ENCODE results near the gene TMEM205.

TMEM205 gene

DNA sequence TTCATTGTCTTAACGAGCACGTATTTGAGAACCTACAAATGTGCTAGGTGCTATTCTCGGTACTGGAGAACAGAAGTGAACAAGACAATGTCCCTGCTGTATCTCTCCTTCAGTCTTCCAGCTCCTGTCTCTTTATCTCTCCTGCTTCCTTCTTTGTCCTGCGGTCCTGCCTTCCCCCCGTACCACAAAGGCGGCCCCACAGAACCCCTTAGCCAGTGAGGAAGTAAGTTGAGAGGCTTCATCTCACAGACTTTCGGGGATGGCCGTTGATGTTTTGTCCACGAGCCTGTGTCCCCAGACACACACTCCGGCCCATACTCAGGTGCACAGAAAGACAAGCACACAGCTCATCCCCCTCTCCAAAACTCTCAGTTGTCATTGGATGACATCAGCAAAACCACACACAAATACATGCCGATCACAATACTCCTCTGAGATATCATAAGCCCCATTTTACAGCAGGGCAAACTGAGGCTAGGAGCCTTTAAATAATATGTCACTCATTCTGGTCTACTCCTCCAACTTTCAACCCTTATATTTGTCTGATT, 27.9 kb upstream of the TMEM205 start:
- Histone ChIP-seq H3K27ac (no peak overlapping the region), H3K36me3 (replicated peaks) (no peaks in the 10 kb centered on the region), H3K27me3 (replicated peaks) (no peaks in the 10 kb centered on the region), H3K4me3 (ENCODE audit: low read depth, low read length) (peak overlapping the region; percentile 77)
- in situ Hi-C loops (cut with HindIII; ENCODE audit: low pct_ligation_motif_present, low sequenced_read_pairs): no loop called here
- no peak for DNase-seq
- TF ChIP-seq, protein P1, sequence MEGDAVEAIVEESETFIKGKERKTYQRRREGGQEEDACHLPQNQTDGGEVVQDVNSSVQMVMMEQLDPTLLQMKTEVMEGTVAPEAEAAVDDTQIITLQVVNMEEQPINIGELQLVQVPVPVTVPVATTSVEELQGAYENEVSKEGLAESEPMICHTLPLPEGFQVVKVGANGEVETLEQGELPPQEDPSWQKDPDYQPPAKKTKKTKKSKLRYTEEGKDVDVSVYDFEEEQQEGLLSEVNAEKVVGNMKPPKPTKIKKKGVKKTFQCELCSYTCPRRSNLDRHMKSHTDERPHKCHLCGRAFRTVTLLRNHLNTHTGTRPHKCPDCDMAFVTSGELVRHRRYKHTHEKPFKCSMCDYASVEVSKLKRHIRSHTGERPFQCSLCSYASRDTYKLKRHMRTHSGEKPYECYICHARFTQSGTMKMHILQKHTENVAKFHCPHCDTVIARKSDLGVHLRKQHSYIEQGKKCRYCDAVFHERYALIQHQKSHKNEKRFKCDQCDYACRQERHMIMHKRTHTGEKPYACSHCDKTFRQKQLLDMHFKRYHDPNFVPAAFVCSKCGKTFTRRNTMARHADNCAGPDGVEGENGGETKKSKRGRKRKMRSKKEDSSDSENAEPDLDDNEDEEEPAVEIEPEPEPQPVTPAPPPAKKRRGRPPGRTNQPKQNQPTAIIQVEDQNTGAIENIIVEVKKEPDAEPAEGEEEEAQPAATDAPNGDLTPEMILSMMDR (IDR thresholded peaks at IDR 0.05; ENCODE audit: low read depth, low read length, missing control alignments): no peak

DNA sequence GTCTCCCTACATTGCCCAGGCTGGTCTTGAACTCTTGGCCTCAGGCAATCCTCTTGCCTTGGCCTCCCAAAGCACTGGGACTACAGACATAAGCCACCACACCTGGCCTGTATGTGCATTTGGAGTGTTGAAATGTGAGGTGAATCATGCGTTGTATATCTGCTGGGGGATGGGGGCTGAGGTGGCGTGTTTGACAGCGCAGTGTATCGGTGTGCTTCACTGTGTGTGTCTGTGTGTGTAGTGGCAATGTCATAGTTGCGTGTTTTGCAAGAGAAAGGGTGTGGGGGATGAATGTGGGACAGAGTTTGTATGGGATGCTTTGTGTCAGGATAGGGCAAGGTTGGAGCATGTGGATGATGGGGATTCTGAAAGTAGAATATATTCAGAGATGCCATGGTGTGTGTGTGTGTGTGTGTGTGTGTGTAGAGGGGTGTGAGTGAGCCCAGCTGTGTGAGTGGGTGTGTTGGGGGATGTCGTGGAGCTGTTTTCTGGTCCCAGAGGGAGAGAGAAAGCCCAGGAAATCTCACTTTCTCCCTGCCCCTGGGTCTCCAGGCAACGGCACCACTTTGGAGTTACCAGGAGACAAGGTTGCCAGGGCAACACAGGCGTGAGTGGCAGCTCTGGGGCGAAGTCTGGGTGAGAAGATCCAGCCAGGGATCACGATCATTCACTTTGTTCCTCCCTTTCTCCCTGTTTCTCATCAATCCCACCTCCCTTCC, 27.3 kb upstream of the TMEM205 start:
- in situ Hi-C loops (cut with HindIII; ENCODE audit: low pct_ligation_motif_present, low sequenced_read_pairs): no loop called here
- no peak overlapping the region for H3K27ac ChIP-seq
- H3K4me3 ChIP-seq (ENCODE audit: low read depth, low read length): no peak overlapping the region
- H3K36me3 ChIP-seq (replicated peaks): no peaks in the 10 kb centered on the region
- no peaks in the 10 kb centered on the region for H3K27me3 ChIP-seq (replicated peaks)
- TF ChIP-seq, protein P1 (IDR thresholded peaks at IDR 0.05; ENCODE audit: low read depth, low read length, missing control alignments): no peak
- no peak for DNase-seq

DNA sequence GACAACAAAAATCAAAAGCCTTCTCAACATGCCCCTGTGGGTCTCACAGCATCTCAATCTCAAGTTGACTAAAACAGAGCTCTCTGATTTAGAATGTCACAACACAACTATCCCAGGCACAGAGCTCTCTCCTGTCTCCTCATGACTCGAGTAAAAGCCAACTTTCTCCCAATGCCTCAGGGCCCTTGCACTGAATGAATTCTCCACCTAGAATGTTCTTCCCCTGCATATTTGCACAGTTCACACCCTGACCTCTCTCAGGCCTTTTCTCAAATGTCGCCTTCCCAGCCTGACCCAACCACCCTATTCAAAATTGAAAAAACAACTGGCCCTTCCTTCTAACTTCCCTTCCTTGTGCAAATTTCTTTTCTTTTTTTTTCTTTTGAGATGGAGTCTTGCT, 24.7 kb upstream of the TMEM205 start:
- Histone ChIP-seq H3K27me3 (replicated peaks) (no peaks in the 10 kb centered on the region), H3K36me3 (replicated peaks) (no peaks in the 10 kb centered on the region), H3K27ac (no peak overlapping the region), H3K4me3 (ENCODE audit: low read depth, low read length) (no peak overlapping the region)
- no peak for DNase-seq
- in situ Hi-C loops (cut with HindIII; ENCODE audit: low pct_ligation_motif_present, low sequenced_read_pairs): no loop called here
- TF ChIP-seq, protein P1 (IDR thresholded peaks at IDR 0.05; ENCODE audit: low read depth, low read length, missing control alignments): no peak

DNA sequence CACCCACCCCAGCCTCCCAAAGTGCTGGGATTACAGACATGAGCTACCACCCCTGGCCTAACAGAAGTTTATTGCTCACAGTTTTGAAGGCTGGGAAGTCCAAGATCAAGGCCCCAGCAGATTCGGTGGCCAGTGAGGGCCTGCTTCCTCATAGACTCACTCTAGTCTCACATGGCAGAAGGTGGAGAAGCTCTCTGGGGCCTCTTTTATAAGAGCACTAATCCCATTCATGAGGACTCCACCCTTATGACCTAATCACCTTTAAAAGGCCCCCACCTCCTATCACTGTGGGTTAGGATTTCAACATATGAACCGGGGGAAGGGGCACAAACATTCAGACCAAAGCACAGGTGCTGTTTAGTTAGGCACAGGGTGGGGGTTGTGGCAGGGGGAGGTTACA, 21.5 kb upstream of the TMEM205 start:
- peaks cover 3% of the 10 kb centered on the region for H3K36me3 ChIP-seq (replicated peaks)
- no peaks in the 10 kb centered on the region for H3K27me3 ChIP-seq (replicated peaks)
- in situ Hi-C loops (cut with HindIII; ENCODE audit: low pct_ligation_motif_present, low sequenced_read_pairs): no loop called here
- H3K27ac ChIP-seq: no peak overlapping the region
- no peak overlapping the region for H3K4me3 ChIP-seq (ENCODE audit: low read depth, low read length)
- TF ChIP-seq, protein P1 (IDR thresholded peaks at IDR 0.05; ENCODE audit: low read depth, low read length, missing control alignments): no peak
- no peak for DNase-seq

DNA sequence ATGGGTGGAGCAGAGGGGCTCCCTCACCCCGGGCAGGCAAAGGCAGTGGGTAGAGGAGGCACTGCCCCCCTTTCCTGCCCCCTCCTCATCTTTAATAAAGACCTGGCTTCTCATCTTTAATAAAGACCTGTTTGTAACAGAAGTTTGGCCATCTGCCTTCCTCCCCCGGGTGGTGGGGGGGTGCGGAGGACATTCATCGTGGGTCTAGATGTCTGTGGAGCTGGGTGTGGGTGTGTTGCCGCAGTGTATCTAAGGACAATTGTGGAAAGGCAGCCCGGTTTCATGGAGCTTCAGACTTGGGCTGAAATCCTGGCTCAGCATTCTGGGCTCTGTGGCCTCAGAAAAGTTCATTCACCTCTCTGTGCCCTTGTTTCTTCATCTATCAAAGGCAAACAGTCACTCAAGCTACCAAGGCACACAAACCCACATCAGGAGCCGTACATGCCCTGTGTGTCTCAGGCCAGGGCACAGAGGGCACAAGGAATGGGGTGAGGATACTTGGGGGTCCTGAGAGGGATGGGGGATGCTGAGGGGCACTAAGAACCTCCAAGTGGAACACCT, 19.6 kb upstream of the TMEM205 start:
- no peak overlapping the region for H3K27ac ChIP-seq
- in situ Hi-C loops (cut with HindIII; ENCODE audit: low pct_ligation_motif_present, low sequenced_read_pairs): no loop called here
- TF ChIP-seq, protein P1 (IDR thresholded peaks at IDR 0.05; ENCODE audit: low read depth, low read length, missing control alignments): no peak
- peaks cover 11% of the 10 kb centered on the region for H3K36me3 ChIP-seq (replicated peaks)
- no peaks in the 10 kb centered on the region for H3K27me3 ChIP-seq (replicated peaks)
- no peak for DNase-seq
- no peak overlapping the region for H3K4me3 ChIP-seq (ENCODE audit: low read depth, low read length)

Measured in brain microvascular endothelial cell (primary cell).